Ishikawa (cell line): ENCODE results near the gene EFNA2.

ENCODE experiments used
- CEBPB ChIP-seq: IDR thresholded peaks from 2 replicates; pipeline ENCODE4 v1.6.1; 2012
- CREB1 ChIP-seq: IDR thresholded peaks from 2 replicates; pipeline ENCODE4 v1.6.1; 2012; ENCODE audit warnings: low read depth
- EP300 ChIP-seq: IDR thresholded peaks from 2 replicates; pipeline ENCODE4 v1.6.1; 2012; ENCODE audit warnings: borderline replicate concordance
- MAX ChIP-seq: IDR thresholded peaks from 2 replicates; pipeline ENCODE4 v1.6.1; 2012
- NFIC ChIP-seq: IDR thresholded peaks from 2 replicates; pipeline ENCODE4 v1.6.1; 2012
- REST ChIP-seq: IDR thresholded peaks from 2 replicates; pipeline ENCODE4 v1.6.1; 2012; ENCODE audit warnings: low read depth, mild to moderate bottlenecking
- TAF1 ChIP-seq: IDR thresholded peaks from 2 replicates; pipeline ENCODE4 v1.6.1; 2012; ENCODE audit warnings: low read depth, mild to moderate bottlenecking

GRCh38 chr19:1300744-1301490 lies 15.2 kb downstream of the EFNA2 start:
- TF ChIP-seq REST (no peak), MAX (no peak), CREB1 (no peak), TAF1 (no peak), EP300 (no peak), NFIC (no peak), CEBPB (no peak)
